IPS-18c (cell line): ENCODE measurements around the gene ZNF275.
"Not testable (repeated sequence)": the region's sequence is repeated elsewhere in the genome, so short reads cannot be mapped to it uniquely, and the experiment has no call there.

Experiments
- H3K4me3 ChIP-seq: 2 replicates; pipeline ENCODE4 v1.7.0; 2013; ENCODE audit warnings: low read depth, mild to moderate bottlenecking, low read length, moderate library complexity; ENCODE audit not compliant: insufficient read depth
- H3K9me3 ChIP-seq: one replicate; pipeline ENCODE4 v1.6.1; 2013; ENCODE audit warnings: mild to moderate bottlenecking, low read length, moderate library complexity; ENCODE audit not compliant: control insufficient read depth, insufficient read depth

Gene ZNF275

DNA sequence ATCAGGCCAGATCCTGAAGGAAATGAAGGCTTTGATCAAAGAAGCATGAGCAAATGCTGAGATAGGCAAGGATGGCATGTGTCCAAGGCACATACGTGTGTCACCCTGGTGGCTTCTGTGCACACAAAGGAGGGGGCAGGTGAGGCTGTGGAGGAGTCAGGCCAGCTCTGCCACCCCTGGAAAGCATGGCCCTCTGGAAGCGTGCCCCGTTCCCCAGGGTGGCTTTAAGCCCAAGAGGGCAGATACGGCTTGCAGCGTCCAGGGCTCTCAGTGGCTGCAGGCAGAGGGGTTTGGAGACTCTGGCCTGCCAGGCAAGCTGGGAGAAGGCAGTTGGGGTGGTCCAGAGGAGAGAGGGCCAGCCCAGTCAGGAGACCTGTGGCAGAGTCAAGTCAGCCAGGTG, 41.6 kb downstream of the ZNF275 start:
- Histone ChIP-seq H3K4me3 (no peak overlapping the region; the same call in 1 of the 2 replicates), H3K9me3 (peaks cover 17% of the 10 kb centered on the region)

GRCh38 chrX:153377727-153378126, 43.8 kb downstream of the ZNF275 start:
- no peak overlapping the region for H3K4me3 ChIP-seq
- peaks cover 35% of the 10 kb centered on the region for H3K9me3 ChIP-seq

GRCh38 chrX:153378607-153379006, 44.7 kb downstream of the ZNF275 start:
- no peak overlapping the region for H3K4me3 ChIP-seq
- peaks cover 39% of the 10 kb centered on the region for H3K9me3 ChIP-seq

- peaks cover 46% of the 10 kb centered on the region for H3K9me3 ChIP-seq
- H3K4me3 ChIP-seq, result no peak overlapping the region
These were observed 45.6 kb downstream of the ZNF275 start for GRCh38 chrX:153379508-153379907.

- no peak overlapping the region for H3K4me3 ChIP-seq
- peaks cover 50% of the 10 kb centered on the region for H3K9me3 ChIP-seq
These were observed 46.1 kb downstream of the ZNF275 start for GRCh38 chrX:153379971-153380581.

DNA sequence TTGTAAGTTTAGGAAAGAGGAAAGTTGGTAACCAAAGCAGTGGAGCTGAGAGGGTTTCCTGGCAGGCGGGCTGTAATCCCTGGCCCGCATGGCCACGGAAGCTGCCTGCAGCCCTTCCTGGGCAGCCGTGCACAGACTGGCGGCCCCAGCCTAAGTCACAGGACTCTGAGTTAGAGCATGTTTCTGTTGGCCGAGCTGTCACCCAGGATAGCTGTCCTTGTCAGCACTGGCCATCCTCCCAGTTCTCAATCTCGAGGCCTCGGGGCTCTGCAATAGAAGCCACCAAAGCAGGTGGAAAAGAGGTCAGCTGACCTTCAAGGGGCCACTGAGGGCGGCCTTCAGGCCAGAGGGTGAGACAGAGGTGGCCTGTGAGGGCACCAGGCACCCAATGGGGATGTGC, 46.7 kb downstream of the ZNF275 start:
- H3K9me3 ChIP-seq, result peaks cover 45% of the 10 kb centered on the region
- H3K4me3 ChIP-seq, result no peak overlapping the region

DNA sequence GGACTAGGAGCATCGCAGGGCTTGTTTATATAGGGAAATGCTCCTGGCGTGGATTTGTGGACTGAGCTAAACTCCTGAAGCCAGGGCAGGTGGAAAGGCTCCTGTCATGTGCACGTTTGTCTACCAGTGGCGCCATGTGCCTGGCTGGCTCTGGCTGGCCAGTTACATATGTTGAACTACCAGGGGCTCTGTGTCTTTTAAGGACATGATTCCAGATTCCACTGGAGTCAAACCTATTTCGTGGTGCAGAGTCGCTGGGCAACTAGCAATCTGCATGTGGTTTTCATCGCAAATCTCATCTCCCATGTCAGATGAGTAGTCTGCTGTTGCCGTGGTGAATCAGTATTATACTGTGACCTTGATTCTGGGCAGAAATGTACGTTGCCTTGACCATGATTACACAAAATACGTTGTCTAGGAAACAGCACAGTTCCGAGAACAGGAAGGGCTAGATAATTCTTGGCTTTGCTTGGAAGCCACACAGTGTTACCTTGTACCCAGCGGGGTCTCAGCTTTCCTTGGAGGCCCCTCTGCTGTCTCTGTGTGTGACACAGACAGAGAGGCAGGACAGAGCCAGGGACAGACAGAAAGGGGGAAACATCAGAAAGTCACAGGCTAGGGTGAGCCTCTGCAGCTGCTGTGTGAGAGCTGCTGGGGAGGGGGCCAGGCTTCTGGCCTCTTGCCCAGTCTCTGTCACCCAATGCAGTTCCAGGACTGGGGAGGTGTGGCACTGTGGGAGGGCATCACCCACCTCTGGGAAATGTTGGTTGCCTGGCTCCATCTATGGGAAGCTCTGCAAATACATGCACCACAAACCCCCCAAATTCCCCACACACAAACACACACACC, 48.0 kb downstream of the ZNF275 start:
- H3K9me3 ChIP-seq, result peaks cover 44% of the 10 kb centered on the region
- H3K4me3 ChIP-seq, result no peak overlapping the region; the same call in 1 of the 2 replicates

- H3K9me3 ChIP-seq, result peaks cover 49% of the 10 kb centered on the region
- peak overlapping the region; percentile 15; the same call in 1 of the 2 replicates for H3K4me3 ChIP-seq
These were observed 48.9 kb downstream of the ZNF275 start for GRCh38 chrX:153382563-153383482.

DNA sequence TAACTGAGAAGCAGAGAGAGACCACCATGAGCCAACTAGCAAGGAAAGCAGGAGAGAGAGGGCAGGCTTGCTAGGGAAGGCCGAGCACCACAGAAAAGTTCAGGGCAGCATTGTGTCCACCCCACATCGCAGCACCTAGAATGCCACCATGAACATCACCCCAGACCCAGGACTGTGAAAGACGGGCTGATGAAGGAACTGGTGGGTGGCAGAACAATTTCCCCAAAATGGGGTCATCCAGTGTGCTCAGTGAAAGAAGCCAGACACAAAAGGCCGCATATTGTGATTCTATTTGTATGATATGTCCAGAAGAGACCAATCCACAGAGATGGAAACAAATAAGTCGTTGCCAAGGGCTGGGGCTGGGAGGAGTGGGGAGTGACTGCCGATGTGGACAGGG, 50.4 kb downstream of the ZNF275 start:
- H3K4me3 ChIP-seq, result no peak overlapping the region

GRCh38 chrX:153384973-153385372, 51.0 kb downstream of the ZNF275 start:
- peaks cover 46% of the 10 kb centered on the region for H3K9me3 ChIP-seq
- not testable (repeated sequence) for H3K4me3 ChIP-seq

More for the DNA sequence above, 50.4 kb downstream of the ZNF275 start:
- H3K9me3 ChIP-seq, result peaks cover 45% of the 10 kb centered on the region

- Histone ChIP-seq H3K4me3 (no peak overlapping the region), H3K9me3 (peaks cover 44% of the 10 kb centered on the region)
These were observed 52.1 kb downstream of the ZNF275 start for GRCh38 chrX:153386097-153386496.

DNA sequence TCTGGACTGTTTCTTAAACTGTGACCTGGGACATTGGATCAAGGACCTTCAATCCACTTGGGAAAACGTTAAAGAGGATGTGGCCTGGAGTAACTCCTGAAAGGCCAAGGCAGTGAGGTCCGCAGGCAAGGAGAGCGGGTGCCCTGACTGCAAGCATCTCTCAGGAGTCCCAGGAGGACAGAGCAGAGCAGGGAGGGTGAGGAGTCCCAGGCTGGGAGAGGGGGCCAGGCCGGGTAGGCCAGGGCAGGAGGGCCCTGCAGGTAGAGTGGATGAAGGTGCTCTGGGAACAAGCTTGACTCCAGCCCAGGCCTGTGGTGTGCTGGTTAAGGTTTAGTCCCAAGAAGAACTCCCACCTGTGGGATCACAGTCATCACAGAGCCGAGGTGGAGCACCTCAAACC, 53.4 kb downstream of the ZNF275 start:
- Histone ChIP-seq H3K9me3 (peaks cover 40% of the 10 kb centered on the region), H3K4me3 (no peak overlapping the region)

GRCh38 chrX:153387987-153388721, 54.2 kb downstream of the ZNF275 start:
- Histone ChIP-seq H3K4me3 (no peak overlapping the region), H3K9me3 (peaks cover 32% of the 10 kb centered on the region)

GRCh38 chrX:153388722-153389459, 54.9 kb downstream of the ZNF275 start:
- H3K9me3 ChIP-seq, result peaks cover 34% of the 10 kb centered on the region
- no peak overlapping the region for H3K4me3 ChIP-seq

- peaks cover 29% of the 10 kb centered on the region for H3K9me3 ChIP-seq
These were observed 55.5 kb downstream of the ZNF275 start for GRCh38 chrX:153389460-153389768.

GRCh38 chrX:153392642-153393321, 58.8 kb downstream of the ZNF275 start:
- Histone ChIP-seq H3K4me3 (no peak overlapping the region), H3K9me3 (peaks cover 25% of the 10 kb centered on the region)

More at GRCh38 chrX:153389460-153389768, 55.5 kb downstream of the ZNF275 start:
- H3K4me3 ChIP-seq, result not testable (repeated sequence)
